ENCODE data around the gene PGLYRP1. TPM values are rescaled to one million over a fixed set of nuclear protein-coding genes. Genes with fewer than 3 reads are reported as not detected.

The PGLYRP1 gene
- total and polyA plus RNA-seq, 12 donors: 0.16 to 1.1 (median 0.81) TPM; not detected in 9

GRCh38 chr19:46060012-46060411 lies 37.2 kb upstream of the PGLYRP1 start:
- no peak overlapping the region for H3K27ac ChIP-seq
- peaks cover 0 to 81% (median 69%) of the 10 kb centered on the region in 7 donors for H3K27me3 ChIP-seq
- H3K36me3 ChIP-seq: no peaks in the 10 kb centered on the region
- ATAC-seq (no peak), DNase-seq (no peak)
- H3K4me3 ChIP-seq: no peak overlapping the region
- no peaks in the 10 kb centered on the region for H3K4me1 ChIP-seq
- intact Hi-C loops (cut with DNase I): no loop called here
- H3K9me3 ChIP-seq: peaks cover 0 to 17% (median 0%) of the 10 kb centered on the region in 11 donors
- 79 to 89% methylated on average over 2 of the region's 2 CpGs for WGBS, 2 donors
- no peak for TF ChIP-seq CTCF (IDR thresholded peaks at IDR 0.05)

- TF ChIP-seq CTCF (IDR thresholded peaks at IDR 0.05): no peak
- Histone ChIP-seq H3K36me3 (no peaks in the 10 kb centered on the region), H3K9me3 (peaks cover 0 to 17% (median 0%) of the 10 kb centered on the region in 11 donors), H3K27ac (no peak overlapping the region), H3K4me3 (no peak overlapping the region), H3K4me1 (no peaks in the 10 kb centered on the region), H3K27me3 (peaks cover 0 to 80% (median 69%) of the 10 kb centered on the region in 7 donors)
- DNase-seq (no peak), ATAC-seq (no peak)
- intact Hi-C loops (cut with DNase I): no loop called here
- WGBS, 2 donors: 89 to 90% methylated on average over 3 of the region's 3 CpGs
Observed at GRCh38 chr19:46058778-46059177, 35.9 kb upstream of the PGLYRP1 start.

GRCh38 chr19:46056536-46056935 lies 33.7 kb upstream of the PGLYRP1 start:
- H3K36me3 ChIP-seq: no peaks in the 10 kb centered on the region
- H3K4me1 ChIP-seq: no peaks in the 10 kb centered on the region
- peaks cover 0 to 16% (median 0%) of the 10 kb centered on the region in 11 donors for H3K9me3 ChIP-seq
- no peak for ATAC-seq
- no peak for DNase-seq
- no peak for TF ChIP-seq CTCF (IDR thresholded peaks at IDR 0.05)
- WGBS, 2 donors: 40% methylated on average over 4 of the region's 4 CpGs
- H3K4me3 ChIP-seq: no peak overlapping the region
- peaks cover 0 to 76% (median 59%) of the 10 kb centered on the region in 7 donors for H3K27me3 ChIP-seq
- intact Hi-C loops (cut with DNase I): no loop called here
- H3K27ac ChIP-seq: no peak overlapping the region

GRCh38 chr19:46052896-46053295 lies 30.0 kb upstream of the PGLYRP1 start:
- WGBS, 2 donors: 59 to 65% methylated on average over 4 of the region's 4 CpGs
- Histone ChIP-seq H3K27me3 (peaks cover 0 to 84% (median 60%) of the 10 kb centered on the region in 7 donors), H3K9me3 (peaks cover 0 to 8% (median 0%) of the 10 kb centered on the region in 11 donors), H3K27ac (no peak overlapping the region), H3K36me3 (no peaks in the 10 kb centered on the region), H3K4me1 (no peaks in the 10 kb centered on the region), H3K4me3 (no peak overlapping the region)
- no peak for TF ChIP-seq CTCF (IDR thresholded peaks at IDR 0.05)
- ATAC-seq (no peak), DNase-seq (no peak)
- intact Hi-C loops (cut with DNase I): no loop called here

All from heart right ventricle (tissue), 16 donors.